Measurements from ENCODE around the gene CRYBG1.

- TF ChIP-seq CTCF (conservative IDR thresholded peaks at IDR 0.05) (no peak), ZFX (IDR thresholded peaks at IDR 0.05) (no peak)
Measured at GRCh38 chr6:106527979-106528378, 167.5 kb downstream of the CRYBG1 start.
